HUES64 (cell line): Measurements from ENCODE around the gene CNTNAP2.

Source experiments
- H3K27ac ChIP-seq: 2 replicates; pipeline ENCODE4 v1.7.0; 2013; ENCODE audit warnings: low read depth, low read length, inconsistent platforms
- H3K27me3 ChIP-seq: 2 replicates; pipeline ENCODE4 v1.6.1; 2013; ENCODE audit warnings: mild to moderate bottlenecking, low read length; ENCODE audit not compliant: insufficient read depth
- H3K36me3 ChIP-seq: 2 replicates; pipeline ENCODE4 v1.6.1; 2013; ENCODE audit warnings: mild to moderate bottlenecking, low read length; ENCODE audit not compliant: insufficient read depth
- H3K4me1 ChIP-seq: 2 replicates; pipeline ENCODE4 v1.6.1; 2013; ENCODE audit warnings: mild to moderate bottlenecking, low read length, moderate library complexity; ENCODE audit not compliant: insufficient read depth
- H3K4me3 ChIP-seq: 2 replicates; pipeline ENCODE4 v1.5.1; 2013; ENCODE audit warnings: mild to moderate bottlenecking, low read length, moderate library complexity
- H3K9ac ChIP-seq: 2 replicates; pipeline ENCODE4 v1.6.1; 2013; ENCODE audit warnings: mild to moderate bottlenecking, low read depth, low read length
- H3K9me3 ChIP-seq: 2 replicates; pipeline ENCODE4 v1.6.1; 2013; ENCODE audit warnings: low read depth, low read length; ENCODE audit not compliant: insufficient read depth
- WGBS: fragments of 150-250, 120-280 bp; methylation state at CpG from one replicate; pipeline ENCODE4 v1.1.7; 2013; ENCODE audit warnings: missing lambda C conversion rate; 5-methylcytosine and 5-hydroxymethylcytosine counted together

Gene CNTNAP2

DNA sequence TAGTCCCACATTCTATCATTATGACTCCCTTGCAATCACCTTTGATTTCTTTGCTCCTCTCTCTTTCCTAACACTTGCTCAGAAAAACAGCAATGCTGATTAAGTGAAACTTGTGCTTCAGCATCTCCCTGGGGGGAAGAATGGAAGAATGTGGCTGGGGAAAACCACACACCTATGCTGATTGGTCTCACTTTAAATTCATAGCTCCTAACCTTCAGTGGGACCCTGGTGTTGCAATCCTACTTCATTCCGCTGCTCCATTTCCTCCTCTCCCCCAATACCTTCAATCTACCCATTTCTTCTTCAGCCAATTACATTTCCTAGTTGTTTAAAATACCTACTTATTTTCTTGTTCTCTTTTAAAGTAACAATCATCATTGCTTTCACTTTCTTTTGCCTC is 1307.3 kb downstream of the CNTNAP2 start:
- no peak overlapping the region for H3K9ac ChIP-seq
- no peak overlapping the region for H3K27ac ChIP-seq
- no peaks in the 10 kb centered on the region for H3K27me3 ChIP-seq
- no peaks in the 10 kb centered on the region for H3K36me3 ChIP-seq
- 85% methylated on average over 1 of the region's 1 CpG for WGBS
- H3K4me3 ChIP-seq = no peak overlapping the region
- no peaks in the 10 kb centered on the region for H3K9me3 ChIP-seq
- peaks cover 5% of the 10 kb centered on the region; the same call in 1 of the 2 replicates for H3K4me1 ChIP-seq

DNA sequence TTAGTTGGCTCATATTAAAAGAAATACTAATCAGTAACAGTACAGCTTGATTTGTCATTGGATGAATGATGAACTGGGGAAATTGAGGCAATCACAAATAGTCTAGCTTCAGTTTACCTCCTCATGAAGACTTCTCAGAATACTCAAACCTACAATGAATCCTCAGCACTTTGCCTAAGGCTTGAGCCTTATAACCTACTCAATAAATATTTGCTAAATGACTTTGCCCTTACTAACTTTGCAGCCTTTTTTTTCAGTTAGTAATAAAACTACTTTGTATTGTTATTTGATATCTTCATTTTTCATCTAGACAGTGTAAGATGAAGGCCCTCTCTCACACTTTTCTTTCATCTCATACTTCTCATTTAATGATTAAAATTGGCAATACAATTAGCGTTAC is 1311.5 kb downstream of the CNTNAP2 start:
- Histone ChIP-seq H3K27ac (no peak overlapping the region), H3K36me3 (no peaks in the 10 kb centered on the region), H3K9ac (no peak overlapping the region), H3K9me3 (no peaks in the 10 kb centered on the region), H3K27me3 (peaks cover 17% of the 10 kb centered on the region), H3K4me3 (no peak overlapping the region), H3K4me1 (no peaks in the 10 kb centered on the region; the same call in 1 of the 2 replicates)
- WGBS = no CpG with 5 or more reads among the region's 1 CpG

DNA sequence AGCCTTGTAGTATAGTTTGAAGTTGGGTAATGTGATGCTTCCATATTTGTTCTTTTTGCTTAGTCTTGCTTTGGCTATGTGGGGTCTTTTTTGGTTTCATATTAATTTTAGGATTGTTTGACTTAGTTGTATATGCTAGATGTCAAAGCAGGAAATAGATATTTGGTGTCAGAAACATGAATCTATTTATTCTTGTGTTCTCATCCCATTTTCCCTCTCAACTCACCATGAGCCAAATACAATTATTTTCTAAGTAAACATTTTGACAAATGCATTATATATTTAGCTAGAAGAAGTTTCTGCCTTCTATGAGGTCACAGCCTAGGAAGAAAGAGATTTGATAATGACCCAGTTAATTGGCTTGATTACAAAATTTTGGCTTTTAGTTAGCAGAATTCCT is 1313.4 kb downstream of the CNTNAP2 start:
- Histone ChIP-seq H3K4me3 (no peak overlapping the region), H3K9me3 (no peaks in the 10 kb centered on the region), H3K36me3 (no peaks in the 10 kb centered on the region), H3K27me3 (peaks cover 36% of the 10 kb centered on the region), H3K9ac (no peak overlapping the region), H3K4me1 (no peaks in the 10 kb centered on the region), H3K27ac (no peak overlapping the region)

DNA sequence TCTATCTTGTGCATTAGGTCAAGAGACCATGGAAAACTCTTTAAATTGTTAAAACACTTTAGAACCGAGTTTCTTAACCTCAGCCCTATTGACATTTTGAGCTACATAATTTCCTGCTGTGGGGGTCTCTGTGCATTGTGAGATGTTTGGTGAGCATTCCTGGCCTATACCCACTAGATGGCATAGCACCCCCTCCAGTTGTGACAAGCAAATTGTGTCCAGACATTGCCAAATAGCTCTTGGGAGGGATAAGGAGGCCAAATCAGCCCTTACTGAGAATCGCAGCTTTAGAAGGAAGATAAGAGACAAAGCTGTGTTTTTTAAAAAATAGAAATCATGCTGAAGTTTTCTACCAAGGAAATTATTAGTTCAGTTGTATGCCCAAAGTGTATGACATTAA is 1315.5 kb downstream of the CNTNAP2 start:
- H3K27ac ChIP-seq = no peak overlapping the region
- H3K36me3 ChIP-seq = no peaks in the 10 kb centered on the region
- WGBS = 69% methylated on average over 2 of the region's 2 CpGs
- no peak overlapping the region for H3K4me3 ChIP-seq
- H3K9ac ChIP-seq = no peak overlapping the region
- H3K4me1 ChIP-seq = no peaks in the 10 kb centered on the region
- H3K27me3 ChIP-seq = peaks cover 57% of the 10 kb centered on the region
- H3K9me3 ChIP-seq = no peaks in the 10 kb centered on the region

DNA sequence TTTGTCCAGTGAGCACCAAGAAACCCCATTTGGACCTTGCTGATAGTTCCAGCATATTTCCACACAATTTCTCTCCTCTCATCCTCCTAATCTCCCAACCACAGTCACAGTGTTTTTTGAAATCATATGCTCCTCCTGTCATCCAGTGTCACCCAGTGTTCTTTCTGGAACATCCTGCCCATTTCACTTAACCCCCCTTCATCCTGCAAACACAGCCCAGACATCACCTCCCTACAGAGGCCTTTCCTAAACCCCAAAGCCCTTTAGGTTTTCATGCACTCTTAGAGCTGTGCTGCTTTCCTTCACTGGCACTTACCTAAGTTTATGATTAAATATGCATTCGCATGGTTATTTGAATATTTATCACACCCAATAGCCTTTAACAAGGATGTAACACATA is 1316.0 kb downstream of the CNTNAP2 start:
- H3K9ac ChIP-seq = no peak overlapping the region
- H3K4me3 ChIP-seq = no peak overlapping the region
- no peak overlapping the region for H3K27ac ChIP-seq
- peaks cover 62% of the 10 kb centered on the region for H3K27me3 ChIP-seq
- no peaks in the 10 kb centered on the region for H3K36me3 ChIP-seq
- 78% methylated on average over 1 of the region's 1 CpG for WGBS
- H3K4me1 ChIP-seq = no peaks in the 10 kb centered on the region
- no peaks in the 10 kb centered on the region for H3K9me3 ChIP-seq

DNA sequence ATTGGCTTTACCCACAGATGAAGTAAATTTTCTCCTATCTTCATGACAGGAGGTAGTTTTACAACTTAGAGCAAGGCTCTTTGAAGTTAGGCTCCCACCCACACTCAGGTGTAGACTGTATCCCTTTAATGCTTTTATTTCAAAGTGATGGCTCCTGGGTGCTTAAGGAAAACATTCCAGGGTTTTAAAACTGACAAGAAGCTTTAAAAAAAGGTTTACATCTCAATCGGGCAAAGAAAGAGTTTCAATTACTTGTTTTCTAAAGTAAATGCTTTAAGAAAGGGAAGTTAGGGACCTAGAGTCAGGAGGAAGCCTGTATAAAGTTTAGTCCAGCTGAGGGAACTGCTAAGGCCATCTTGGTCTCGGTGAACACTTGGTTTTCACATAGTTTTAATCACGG is 1320.1 kb downstream of the CNTNAP2 start:
- Histone ChIP-seq H3K27ac (no peak overlapping the region), H3K36me3 (no peaks in the 10 kb centered on the region), H3K9ac (no peak overlapping the region), H3K27me3 (peaks cover 97% of the 10 kb centered on the region), H3K4me3 (no peak overlapping the region), H3K4me1 (no peaks in the 10 kb centered on the region), H3K9me3 (no peaks in the 10 kb centered on the region)
- 47% methylated on average over 3 of the region's 3 CpGs for WGBS

DNA sequence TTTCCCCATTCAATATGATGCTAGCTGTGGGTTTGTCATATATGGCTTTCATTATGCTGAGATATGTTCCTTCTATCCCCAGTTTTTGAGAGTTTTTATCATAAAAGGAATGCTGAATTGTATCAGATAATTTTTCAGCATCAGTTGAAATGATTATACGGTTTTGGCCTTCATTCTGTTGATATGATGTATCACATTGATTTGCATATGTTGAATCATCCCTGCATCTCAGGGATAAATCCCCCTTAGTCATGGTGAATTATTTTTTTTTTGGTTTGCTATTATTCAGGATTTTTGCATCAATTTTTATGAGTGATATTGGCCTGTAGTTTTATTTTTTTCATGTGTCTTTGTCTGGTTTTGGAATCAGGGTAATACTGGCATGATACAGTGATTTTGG is 1321.6 kb downstream of the CNTNAP2 start:
- no peak overlapping the region for H3K9ac ChIP-seq
- no peak overlapping the region for H3K4me3 ChIP-seq
- WGBS = 95% methylated on average over 1 of the region's 1 CpG
- no peaks in the 10 kb centered on the region for H3K36me3 ChIP-seq
- no peaks in the 10 kb centered on the region for H3K9me3 ChIP-seq
- H3K27me3 ChIP-seq = peaks cover 99% of the 10 kb centered on the region
- no peaks in the 10 kb centered on the region for H3K4me1 ChIP-seq
- no peak overlapping the region for H3K27ac ChIP-seq

DNA sequence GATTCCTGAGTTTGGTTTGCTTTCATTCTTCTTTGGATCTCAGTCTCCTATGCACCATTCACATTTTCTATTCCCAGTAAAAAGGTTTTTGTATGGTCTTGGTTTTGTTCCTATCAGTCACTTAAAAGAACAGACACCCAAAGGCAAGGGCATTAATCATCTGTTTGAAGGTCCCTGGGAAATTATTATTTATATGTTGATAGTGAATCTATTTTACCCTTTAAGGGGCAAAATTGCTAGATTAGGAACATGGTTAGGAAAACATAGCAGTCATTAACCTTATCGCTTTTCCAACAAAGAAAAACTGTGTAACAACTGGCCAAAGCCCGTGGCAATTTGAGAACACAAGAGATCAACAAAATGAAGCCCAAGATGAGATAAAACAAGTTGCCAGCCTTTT is 1327.3 kb downstream of the CNTNAP2 start:
- Histone ChIP-seq H3K4me3 (no peak overlapping the region), H3K9ac (no peak overlapping the region), H3K4me1 (no peaks in the 10 kb centered on the region), H3K9me3 (no peaks in the 10 kb centered on the region), H3K27ac (no peak overlapping the region), H3K27me3 (peaks cover 51% of the 10 kb centered on the region), H3K36me3 (no peaks in the 10 kb centered on the region)
- 95% methylated on average over 2 of the region's 2 CpGs for WGBS

DNA sequence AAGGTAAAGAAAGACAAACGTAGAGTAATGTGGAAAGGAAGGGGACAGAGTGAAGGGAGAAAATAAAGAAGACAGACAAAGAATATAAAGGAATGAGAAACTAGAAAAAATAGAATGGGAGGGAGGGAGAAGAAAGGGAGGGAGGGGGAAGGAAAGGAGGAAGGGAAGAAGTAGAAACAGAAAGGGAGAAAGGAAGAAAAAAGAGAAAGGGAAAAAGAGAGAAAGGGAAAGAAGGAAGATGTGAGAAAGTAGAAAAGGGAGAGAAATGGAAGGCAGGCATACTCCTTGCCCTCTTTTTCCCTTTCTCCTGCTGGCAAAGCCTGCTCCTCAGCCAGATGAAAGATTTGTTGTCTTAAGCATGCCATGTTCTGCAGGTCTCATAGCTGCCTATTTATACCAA is 1336.2 kb downstream of the CNTNAP2 start:
- no peaks in the 10 kb centered on the region for H3K27me3 ChIP-seq
- no peaks in the 10 kb centered on the region for H3K9me3 ChIP-seq

DNA sequence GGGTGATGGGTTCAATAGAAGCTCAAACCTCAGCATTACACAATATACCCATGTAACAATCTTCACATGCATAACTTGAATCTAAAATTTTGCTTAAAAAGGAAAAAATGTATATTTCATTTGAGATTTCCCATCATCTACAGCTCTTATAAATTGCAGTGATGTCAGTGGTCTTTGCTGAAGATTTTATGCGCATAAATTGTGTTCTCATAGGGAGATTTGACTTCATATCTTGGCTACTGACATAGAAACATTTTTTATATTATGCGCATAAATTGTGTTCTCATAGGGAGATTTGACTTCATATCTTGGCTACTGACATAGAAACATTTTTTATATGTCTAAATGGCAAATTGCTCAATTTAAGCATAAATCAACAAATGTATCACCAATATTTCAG is 1348.6 kb downstream of the CNTNAP2 start:
- WGBS = 100% methylated on average over 1 of the region's 2 CpGs
- H3K4me1 ChIP-seq = no peaks in the 10 kb centered on the region
- H3K9ac ChIP-seq = no peak overlapping the region
- H3K27me3 ChIP-seq = no peaks in the 10 kb centered on the region
- H3K4me3 ChIP-seq = no peak overlapping the region
- H3K36me3 ChIP-seq = no peaks in the 10 kb centered on the region
- H3K27ac ChIP-seq = no peak overlapping the region
- no peaks in the 10 kb centered on the region for H3K9me3 ChIP-seq

More for the DNA sequence above, 1336.2 kb downstream of the CNTNAP2 start:
- Histone ChIP-seq H3K4me3 (no peak overlapping the region), H3K36me3 (no peaks in the 10 kb centered on the region), H3K27ac (no peak overlapping the region), H3K4me1 (no peaks in the 10 kb centered on the region), H3K9ac (no peak overlapping the region)
- WGBS = 82% methylated on average over 1 of the region's 1 CpG

DNA sequence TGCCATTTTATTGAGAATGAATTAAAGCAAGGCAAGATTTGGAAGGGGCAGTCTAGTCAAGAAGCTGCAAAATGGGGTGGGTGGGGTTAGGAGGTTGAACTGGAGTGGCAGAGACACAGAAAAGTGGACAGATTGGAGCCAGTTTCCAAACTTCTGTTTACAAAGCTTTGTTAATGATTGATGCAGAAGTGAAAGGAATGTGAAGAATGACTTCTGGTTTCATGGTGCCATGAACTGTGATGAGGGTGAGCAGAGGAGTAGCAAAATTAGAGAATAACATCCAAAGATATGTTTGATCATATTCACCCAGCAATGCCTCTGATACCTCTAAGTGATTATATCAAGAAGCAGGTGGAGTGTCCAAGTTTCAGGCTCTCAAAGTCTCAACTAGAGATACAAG is 1356.0 kb downstream of the CNTNAP2 start:
- no peaks in the 10 kb centered on the region for H3K27me3 ChIP-seq
- H3K4me3 ChIP-seq = no peak overlapping the region
- no peaks in the 10 kb centered on the region for H3K4me1 ChIP-seq
- H3K9me3 ChIP-seq = no peaks in the 10 kb centered on the region
- H3K36me3 ChIP-seq = no peaks in the 10 kb centered on the region
- H3K27ac ChIP-seq = no peak overlapping the region
- no peak overlapping the region for H3K9ac ChIP-seq

DNA sequence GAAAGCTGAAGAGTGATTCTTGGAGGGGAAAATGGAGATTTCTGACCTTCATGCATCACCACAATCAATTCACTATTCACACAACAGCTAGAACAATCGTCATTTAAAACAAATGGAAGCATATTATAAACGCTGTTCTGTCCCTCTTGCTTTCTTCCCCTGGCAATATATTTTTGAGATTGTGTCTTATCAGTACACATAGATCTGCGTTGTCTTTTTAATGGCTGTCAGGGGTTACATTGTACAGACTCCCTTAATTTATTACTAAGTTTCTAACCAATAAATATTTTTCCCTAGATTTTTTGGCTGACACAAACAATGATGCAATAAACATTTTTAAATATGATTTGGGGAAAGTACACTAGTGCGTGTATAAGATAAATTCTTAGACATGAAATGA is 1358.3 kb downstream of the CNTNAP2 start:
- WGBS = 59% methylated on average over 2 of the region's 4 CpGs

More for the DNA sequence above, 1358.3 kb downstream of the CNTNAP2 start:
- H3K9ac ChIP-seq = no peak overlapping the region
- H3K36me3 ChIP-seq = no peaks in the 10 kb centered on the region
- H3K4me1 ChIP-seq = no peaks in the 10 kb centered on the region
- H3K9me3 ChIP-seq = no peaks in the 10 kb centered on the region
- H3K4me3 ChIP-seq = no peak overlapping the region
- no peak overlapping the region for H3K27ac ChIP-seq
- H3K27me3 ChIP-seq = no peaks in the 10 kb centered on the region
